Sciatic nerve (tissue), 2 donors: ENCODE results near the gene MRPL40. TPM values are rescaled to one million over a fixed set of nuclear protein-coding genes. Genes with fewer than 3 reads are reported as not detected.

Experiments used
- ATAC-seq: fragments of 200-7000 bp; cut with Tn5 transposase; one replicate; pipeline ENCODE4 v1.9.1; 2020; ENCODE audit warnings: mild to moderate bottlenecking, moderate library complexity
- DNase-seq: peaks from one replicate; pipeline ENCODE4 v3.0.0-alpha.2; 2020; ENCODE audit warnings: low spot score
- intact Hi-C: fragments of 100-400 bp; cut with DNase I; formaldehyde crosslinking; loops from one replicate; pipeline ENCODE4 v1.14.2; 2022
- total RNA-seq: library from RNA; stranded (reverse); fragmentation: NEBNext Ultra II Directional; extraction: Animal tissue kit (Norgen Biotek cat#: 25700); gene quantifications from one replicate; pipeline ENCODE4 v1.2.1, GENCODE V29; 2021
- donor health status: DM: no; HTN: no; CAD: no.
- donor health status: DM: no; HTN: no; CAD: no.

The MRPL40 gene
- total RNA-seq, 1 donor from 2014 or later = 18.7 TPM

GRCh38 chr22:19405652-19406051, 26.7 kb upstream of the MRPL40 start:
- intact Hi-C loops = no loop called here

GRCh38 chr22:19406281-19406811, 26.0 kb upstream of the MRPL40 start:
- intact Hi-C loops = no loop called here
- DNase-seq (no peak), ATAC-seq (no peak)

More at GRCh38 chr22:19405652-19406051, 26.7 kb upstream of the MRPL40 start:
- no peak for ATAC-seq
- DNase-seq = no peak

GRCh38 chr22:19406846-19407245, 25.5 kb upstream of the MRPL40 start:
- ATAC-seq = no peak
- intact Hi-C loops = no loop called here

GRCh38 chr22:19407649-19408606, 24.4 kb upstream of the MRPL40 start:
- intact Hi-C loops = no loop called here
- DNase-seq = no peak
- no peak for ATAC-seq

More at GRCh38 chr22:19406846-19407245, 25.5 kb upstream of the MRPL40 start:
- DNase-seq = no peak

GRCh38 chr22:19410941-19411689, 21.2 kb upstream of the MRPL40 start:
- intact Hi-C loops = no loop called here
- ATAC-seq (no peak), DNase-seq (no peak)

GRCh38 chr22:19411690-19412045, 20.7 kb upstream of the MRPL40 start:
- no peak for DNase-seq
- intact Hi-C loops = no loop called here
- ATAC-seq = no peak

GRCh38 chr22:19412478-19412877, 19.9 kb upstream of the MRPL40 start:
- no peak for DNase-seq
- intact Hi-C loops = no loop called here
- ATAC-seq = no peak

GRCh38 chr22:19412923-19413322, 19.4 kb upstream of the MRPL40 start:
- intact Hi-C loops = no loop called here
- DNase-seq (no peak), ATAC-seq (no peak)

- ATAC-seq (no peak), DNase-seq (no peak)
- intact Hi-C loops = no loop called here
These were observed 13.3 kb upstream of the MRPL40 start for GRCh38 chr22:19419086-19419463.

GRCh38 chr22:19419464-19420178, 12.7 kb upstream of the MRPL40 start:
- ATAC-seq (no peak), DNase-seq (no peak)
- intact Hi-C loops = no loop called here

GRCh38 chr22:19420321-19420720, 12.0 kb upstream of the MRPL40 start:
- no peak for DNase-seq
- ATAC-seq = no peak
- intact Hi-C loops = no loop called here

GRCh38 chr22:19422440-19423301, 9.7 kb upstream of the MRPL40 start:
- intact Hi-C loops = no loop called here
- DNase-seq (no peak), ATAC-seq (no peak)

- ATAC-seq (no peak), DNase-seq (no peak)
- intact Hi-C loops = no loop called here
These were observed 8.2 kb upstream of the MRPL40 start for GRCh38 chr22:19424186-19424500.

GRCh38 chr22:19429950-19430889, 2.1 kb upstream of the MRPL40 start:
- no peak for DNase-seq
- intact Hi-C loops = no loop called here
- ATAC-seq = no peak

GRCh38 chr22:19430890-19431541, 1.3 kb upstream of the MRPL40 start:
- ATAC-seq (no peak), DNase-seq (peak; percentile 64)
- intact Hi-C loops = no loop called here

GRCh38 chr22:19431649-19432132, 654 bp upstream of the MRPL40 start, which contains the start of gene HIRA:
HIRA (minus strand) TSS chr22:19431733; CDS start chr22:19431476, 257 bp downstream.
- peak; percentile 89 for DNase-seq
- ATAC-seq = peak; percentile 55
- intact Hi-C loops = no loop called here

GRCh38 chr22:19434401-19434800, 2.1 kb downstream of the MRPL40 start:
- DNase-seq = no peak
- no peak for ATAC-seq
- intact Hi-C loops = no loop called here
